ENCODE results near the gene HCFC1R1.

Gene HCFC1R1

DNA sequence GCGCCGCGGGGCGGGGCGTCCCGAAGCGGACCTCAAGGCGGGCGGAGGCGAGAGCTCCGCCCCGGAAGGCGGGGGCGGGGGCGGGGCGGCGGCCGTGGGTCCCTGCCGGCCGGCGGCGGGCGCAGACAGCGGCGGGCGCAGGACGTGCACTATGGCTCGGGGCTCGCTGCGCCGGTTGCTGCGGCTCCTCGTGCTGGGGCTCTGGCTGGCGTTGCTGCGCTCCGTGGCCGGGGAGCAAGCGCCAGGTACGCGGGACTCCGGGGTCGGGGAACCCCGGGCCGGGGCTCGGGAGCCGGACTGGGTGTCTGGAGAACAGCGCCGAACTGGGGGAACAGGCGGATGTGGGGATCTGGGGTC lies 3.5 kb downstream of the HCFC1R1 start, which contains the start of gene TNFRSF12A:
TSS of gene TNFRSF12A (plus strand) at position 122 of the 357 bp plus-strand sequence. CDS start at position 152, 30 bp downstream.
- peak in 1 of 2 donors; percentile 55 for DNase-seq (ENCODE audit: low read depth in 2 of 2)

DNA sequence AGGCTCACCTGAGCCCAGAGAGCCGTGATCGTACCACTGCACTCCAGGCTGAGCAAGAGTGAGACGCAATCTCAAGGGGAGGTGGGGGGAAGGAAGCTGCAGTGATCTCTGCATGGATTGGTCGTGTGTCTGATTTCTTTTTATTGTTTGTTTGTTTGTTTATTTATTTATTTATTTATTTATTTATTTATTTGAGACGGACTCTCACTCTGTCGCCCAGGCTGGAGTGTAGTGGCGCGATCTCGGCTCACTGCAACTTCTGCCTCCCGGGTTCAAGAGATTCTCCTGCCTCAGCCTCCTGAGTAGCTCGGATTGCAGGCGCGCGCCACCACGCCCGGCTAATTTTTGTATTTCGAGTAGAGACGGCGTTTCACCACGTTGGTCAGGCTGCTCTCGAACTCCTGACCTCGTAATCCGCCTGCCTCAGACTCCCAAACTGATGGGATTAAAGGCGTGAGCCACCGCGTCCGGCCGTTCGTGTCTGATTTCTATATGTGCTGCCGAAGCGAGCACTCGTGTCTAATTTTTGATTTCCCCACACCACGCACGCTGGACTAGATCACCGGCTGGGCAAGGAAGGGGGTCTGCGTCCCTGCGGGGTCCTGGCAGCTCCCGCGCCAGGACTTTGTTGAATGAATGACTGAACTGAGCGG lies 4.0 kb downstream of the HCFC1R1 start:
- no peak for DNase-seq (ENCODE audit: low read depth in 2 of 2)

DNA sequence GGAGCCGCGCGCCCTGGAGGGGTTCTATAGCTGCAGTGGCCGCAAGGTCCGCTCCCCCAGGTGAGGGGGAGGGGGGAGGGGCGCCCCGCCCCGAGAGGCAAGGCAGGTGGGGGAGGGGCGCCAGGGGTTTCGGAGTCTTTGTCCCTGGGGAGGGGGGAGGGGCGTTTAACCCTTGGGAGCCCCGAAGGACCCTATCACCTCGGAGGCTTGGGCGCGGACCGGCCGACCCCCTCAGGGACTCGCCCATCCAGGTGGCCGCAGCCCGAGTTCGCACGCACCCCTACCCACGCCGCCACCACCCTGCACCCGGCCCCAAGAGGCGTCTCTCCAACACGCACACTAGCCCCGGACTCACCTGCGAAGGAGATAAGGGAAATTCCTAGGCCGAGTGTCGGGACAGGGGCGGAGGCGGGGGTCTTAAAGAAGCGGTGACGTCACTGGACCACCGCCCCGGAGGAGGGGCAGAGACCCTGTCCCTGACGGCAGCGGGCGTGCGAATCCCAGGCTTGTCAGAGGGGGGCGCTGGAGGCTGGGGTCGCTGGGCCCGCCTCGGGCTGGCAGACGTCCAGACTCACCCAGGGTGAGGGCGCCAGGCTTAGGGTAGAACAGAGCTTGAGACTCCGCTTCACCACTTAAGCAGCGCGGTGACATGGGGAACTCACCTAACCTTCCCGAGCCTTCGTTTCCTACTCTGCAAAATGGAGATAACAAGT lies 5.8 kb downstream of the HCFC1R1 start, which contains the start of gene CLDN6:
TSS of gene CLDN6 (minus strand) at position 390 of the 713 bp plus-strand sequence. CDS start 2,162 bp downstream, outside the sequence.
- DNase-seq (ENCODE audit: low read depth in 2 of 2), result peak in 1 of 2 donors; percentile 50

DNA sequence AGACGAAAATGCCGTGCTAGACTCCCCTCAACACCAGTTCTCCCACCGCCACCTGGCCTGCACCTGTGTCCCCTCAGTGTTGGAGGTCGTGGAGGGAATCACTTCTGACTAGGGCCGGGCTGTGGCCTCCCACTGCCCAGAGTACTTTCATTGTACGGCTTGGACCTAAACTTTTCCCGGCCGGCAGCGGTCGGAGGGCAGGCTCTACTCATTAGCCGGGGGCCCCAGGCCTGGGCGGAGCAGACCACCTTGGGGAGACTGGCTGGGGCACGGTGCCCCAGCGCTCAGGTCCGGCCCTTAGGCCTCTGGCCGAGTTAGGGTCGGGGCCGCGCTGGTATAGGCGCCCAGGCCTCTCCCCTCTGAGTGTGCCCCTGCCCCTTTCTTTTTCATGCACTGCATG lies 6.4 kb downstream of the HCFC1R1 start:
- DNase-seq (ENCODE audit: low read depth in 2 of 2), result no peak

DNA sequence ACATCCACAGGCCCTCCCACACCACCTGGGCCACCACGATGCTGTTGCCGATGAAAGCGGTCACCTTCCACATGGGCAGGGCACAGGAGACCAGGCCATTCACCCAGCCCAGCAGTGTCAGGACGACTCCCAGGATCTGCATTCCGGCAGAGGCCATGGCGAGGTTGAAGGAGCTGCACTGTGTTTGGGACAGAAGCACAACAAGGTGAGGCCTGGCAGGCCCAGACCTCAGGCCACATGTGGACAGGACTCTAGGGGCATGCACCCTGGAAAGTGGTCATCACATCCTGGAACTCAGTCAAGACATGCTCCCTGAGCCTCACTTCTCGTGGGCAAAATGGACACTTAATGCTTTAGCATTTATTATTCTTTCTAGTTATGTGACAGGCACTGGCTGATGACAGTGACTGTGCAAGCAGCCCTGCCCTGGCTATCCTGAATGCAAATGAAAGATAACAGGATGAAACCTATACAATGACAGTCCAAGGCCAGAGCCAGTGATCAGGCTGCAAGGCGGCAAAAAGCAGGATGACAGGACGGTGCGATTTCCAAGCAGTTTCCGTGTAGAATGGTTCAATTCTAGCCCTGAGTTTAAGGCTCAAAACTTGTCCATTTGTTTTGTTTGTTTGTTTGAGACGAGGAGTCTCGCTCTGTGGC lies 7.7 kb downstream of the HCFC1R1 start:
- DNase-seq (ENCODE audit: low read depth in 2 of 2), result no peak

DNA sequence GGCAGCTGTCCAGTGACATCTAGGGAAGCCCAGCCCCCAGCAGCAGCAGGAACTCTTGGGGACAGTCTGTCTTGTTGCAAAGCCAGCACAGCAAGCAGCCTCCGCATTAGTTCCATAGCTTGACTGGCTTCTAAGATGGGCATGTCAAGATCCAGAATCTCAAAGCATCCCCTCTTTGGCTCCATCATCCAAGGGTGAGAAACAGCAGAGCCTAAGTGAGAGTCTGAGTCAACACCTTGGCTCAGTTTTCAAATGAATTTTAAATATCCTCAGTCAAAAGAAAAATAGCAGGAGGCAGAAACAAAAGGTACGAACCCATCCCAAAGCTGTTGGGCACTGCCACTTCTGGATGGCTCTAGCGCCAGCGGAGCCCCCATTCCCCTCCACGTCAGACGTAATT lies 8.8 kb downstream of the HCFC1R1 start:
- no peak for DNase-seq (ENCODE audit: low read depth in 2 of 2)

DNA sequence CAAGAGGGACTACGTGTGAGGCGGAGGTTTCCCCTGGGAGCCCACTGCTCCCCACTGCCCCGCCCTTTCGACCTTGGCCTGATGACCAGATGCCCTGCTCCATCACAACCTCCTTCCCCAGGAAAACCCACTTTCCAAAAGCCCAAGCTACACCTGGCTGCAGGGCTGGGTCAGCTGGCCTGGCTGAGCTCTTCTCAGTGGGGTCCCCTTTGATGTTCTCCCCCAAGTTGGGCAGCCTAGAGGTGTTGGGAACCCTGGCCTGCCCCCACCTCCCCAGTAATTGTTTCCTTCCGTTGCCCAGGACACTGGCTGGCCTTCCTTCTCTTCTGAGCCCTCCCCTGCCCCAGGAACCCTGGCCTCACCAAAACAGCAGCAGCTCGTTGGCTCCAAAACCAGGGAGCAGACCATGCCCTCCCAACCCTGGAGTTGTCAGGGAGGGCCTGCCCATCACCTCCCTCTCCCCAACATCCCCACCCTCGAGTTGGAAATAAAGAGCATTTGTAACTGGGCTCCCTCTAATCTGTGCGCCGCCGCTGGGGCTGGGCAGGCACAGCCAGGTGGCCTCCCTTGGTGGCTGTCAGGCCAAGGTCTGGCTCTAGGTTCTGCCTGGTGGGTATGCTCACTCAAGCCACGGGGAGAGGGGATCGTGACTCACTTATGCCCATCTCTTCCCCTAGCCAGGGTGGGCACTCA lies 9.6 kb downstream of the HCFC1R1 start:
- DNase-seq (ENCODE audit: low read depth in 2 of 2), result no peak

DNA sequence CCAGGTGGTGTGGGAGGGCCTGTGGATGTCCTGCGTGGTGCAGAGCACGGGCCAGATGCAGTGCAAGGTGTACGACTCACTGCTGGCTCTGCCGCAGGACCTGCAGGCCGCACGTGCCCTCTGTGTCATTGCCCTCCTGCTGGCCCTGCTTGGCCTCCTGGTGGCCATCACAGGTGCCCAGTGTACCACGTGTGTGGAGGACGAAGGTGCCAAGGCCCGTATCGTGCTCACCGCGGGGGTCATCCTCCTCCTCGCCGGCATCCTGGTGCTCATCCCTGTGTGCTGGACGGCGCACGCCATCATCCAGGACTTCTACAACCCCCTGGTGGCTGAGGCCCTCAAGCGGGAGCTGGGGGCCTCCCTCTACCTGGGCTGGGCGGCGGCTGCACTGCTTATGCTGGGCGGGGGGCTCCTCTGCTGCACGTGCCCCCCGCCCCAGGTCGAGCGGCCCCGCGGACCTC lies 10.2 kb downstream of the HCFC1R1 start:
- no peak for DNase-seq (ENCODE audit: low read depth in 2 of 2)

DNA sequence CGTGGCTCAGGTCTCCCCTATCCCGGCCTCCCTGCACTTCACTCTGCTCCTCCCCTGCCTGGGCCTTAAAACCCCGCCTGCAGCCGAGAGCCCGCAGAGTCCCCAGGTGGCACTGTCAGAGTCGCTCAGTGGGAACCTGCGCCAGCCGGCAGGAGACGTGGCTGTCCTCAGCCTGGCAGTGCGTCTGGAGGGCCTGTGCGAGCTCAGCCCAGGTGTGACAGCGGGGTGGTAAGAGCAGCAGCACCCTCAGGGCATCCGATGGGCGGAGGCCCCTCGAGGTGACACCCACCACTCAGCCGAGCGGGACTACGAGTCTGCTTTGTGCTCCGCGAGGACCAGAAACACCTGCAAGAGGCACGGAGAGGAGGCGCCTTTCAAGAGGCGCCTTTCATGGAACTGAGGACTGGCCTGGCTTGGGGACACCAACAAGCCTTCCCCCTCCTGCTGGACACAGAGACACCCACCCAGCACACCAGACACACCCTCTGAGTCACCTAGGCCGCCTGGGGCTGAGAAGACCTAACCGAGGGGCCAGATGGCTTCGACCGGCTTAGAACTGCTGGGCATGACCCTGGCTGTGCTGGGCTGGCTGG lies 10.8 kb downstream of the HCFC1R1 start, which contains the start of gene CLDN9:
TSS of gene CLDN9 (plus strand) at position 96 of the 593 bp plus-strand sequence. CDS start at position 536, 440 bp downstream.
- DNase-seq (ENCODE audit: low read depth in 2 of 2), result no peak

DNA sequence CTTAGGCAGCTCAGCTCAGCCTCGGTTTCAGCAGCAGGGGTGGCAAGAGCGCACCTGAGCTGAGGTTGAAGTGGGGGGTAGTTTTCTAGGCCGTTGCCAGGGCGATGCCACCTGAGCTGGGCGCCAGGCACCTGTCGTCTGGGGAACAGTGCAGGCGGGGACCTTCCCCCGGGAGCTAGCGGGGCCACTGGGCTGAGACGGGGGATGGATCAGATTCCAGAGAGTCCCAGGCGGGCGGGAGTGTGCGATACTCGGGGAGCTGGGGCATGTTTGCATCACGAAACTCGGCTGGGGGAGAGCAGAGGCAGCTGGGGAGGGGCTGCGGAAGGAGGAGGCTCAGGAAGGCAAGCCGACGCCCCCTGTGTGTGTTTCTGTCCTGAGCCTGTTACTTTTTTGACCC lies 11.5 kb downstream of the HCFC1R1 start:
- DNase-seq (ENCODE audit: low read depth in 2 of 2), result no peak

DNA sequence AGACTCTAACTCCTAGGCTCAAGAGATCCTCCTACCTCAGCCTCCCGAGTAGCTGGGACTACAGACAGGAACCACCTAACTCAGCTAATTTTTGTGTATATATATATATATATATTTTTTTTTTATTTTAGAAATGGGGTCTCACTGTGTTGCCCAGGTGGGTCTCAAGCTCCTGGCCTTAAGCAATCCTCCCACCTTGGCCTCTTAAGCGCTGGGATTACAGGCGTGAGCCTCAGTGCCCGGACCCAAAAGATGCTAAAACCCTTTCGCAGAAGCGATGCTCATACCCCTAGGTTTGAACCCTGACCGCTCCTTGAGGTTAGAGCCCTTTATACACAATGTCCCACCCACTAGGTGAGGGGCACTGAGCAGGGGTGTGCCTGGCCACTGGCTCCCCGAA lies 13.2 kb downstream of the HCFC1R1 start:
- no peak for DNase-seq (ENCODE audit: low read depth in 2 of 2)

DNA sequence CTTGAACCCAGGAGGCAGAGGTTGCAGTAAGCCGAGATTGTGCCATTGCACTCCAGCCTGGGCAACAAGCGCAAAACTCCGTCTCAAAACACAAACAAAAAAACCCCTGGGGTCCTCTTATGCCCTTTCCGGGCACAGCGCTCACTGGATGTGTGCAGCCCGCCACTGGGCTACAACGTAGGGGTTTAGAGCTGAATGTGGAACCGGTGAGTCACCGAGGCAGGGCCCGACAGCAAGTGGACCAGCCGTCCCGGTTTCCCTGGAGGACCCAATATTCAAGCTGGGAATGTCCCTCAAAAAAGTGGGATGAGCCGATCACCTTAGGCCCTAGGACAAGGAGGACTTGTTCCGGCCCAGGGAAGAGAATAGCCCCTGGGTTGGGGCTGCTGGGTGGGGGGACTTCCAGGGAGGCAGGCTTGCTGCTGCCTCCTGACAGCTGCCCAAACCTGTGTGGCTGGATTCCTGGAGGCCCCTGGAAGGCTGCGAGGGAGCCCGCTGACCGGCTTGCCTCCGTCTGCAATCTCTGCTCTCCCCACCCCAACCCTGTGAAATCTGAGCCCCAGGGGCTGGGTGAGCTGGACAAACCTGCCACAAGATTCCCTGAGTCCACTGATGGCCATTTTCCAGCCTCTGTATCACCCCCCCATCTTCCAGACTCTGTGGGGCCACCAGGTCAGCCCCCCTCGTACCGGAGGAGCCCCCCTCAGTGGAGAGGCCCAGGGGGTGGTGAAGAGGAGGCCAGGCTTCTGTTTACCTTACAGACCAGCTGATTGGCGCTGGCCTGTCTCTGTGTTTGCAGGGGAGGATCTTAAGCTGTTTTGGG lies 14.0 kb downstream of the HCFC1R1 start:
- no peak for DNase-seq (ENCODE audit: low read depth in 2 of 2)

DNA sequence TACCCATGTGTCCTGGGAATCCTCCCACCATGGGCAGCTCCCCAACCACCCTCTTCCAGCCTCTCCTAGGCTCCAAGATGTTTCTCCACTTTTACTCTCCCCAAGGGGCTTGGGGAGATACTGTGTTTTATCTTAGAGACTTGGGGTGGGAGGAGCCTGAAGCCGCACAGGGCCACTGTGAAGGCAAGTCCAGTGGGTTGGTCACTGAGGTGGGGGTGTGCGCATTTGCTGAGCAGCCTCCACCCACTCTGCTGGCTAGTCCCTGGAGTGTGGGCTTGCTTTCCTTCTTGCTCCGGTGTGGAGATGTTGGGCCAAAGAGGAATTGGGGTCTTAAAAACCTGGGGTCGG lies 15.1 kb downstream of the HCFC1R1 start:
- DNase-seq (ENCODE audit: low read depth in 2 of 2), result no peak

DNA sequence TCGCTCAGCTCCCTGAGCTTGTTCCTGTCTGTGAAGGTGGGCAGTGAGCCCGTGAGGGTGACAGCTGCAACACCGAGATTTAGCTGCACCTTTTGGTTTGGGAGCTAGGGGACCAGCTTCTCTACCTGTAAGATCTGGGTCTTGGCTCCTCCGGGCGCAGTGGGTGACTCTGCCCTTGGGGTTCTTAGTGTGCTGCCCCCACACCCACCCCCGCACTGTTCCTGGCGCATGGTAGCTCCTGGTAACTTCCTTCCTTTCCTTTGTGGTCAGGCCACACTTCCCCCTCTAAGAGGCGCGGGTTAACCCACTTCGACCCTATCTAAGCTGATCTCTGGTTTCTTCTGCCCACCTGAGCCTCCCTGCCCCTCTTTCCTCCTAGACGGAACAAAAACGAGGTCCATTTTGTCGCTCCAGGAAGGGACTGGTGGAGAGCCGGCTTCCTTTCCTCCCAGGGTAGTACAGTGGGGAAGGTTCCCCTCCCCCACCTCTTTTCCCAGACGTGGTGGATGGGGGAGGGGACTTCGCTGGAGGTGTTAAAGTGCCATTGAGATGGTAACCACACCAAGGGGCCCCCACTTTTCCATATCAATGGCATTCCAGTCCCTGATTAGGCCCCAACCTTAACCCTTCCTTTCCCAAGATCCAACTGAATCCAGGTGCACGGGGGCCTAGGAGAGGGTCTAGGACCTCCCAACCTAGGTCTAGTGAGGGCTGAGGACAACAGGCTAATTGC lies 15.6 kb downstream of the HCFC1R1 start:
- no peak for DNase-seq (ENCODE audit: low read depth in 2 of 2)

DNA sequence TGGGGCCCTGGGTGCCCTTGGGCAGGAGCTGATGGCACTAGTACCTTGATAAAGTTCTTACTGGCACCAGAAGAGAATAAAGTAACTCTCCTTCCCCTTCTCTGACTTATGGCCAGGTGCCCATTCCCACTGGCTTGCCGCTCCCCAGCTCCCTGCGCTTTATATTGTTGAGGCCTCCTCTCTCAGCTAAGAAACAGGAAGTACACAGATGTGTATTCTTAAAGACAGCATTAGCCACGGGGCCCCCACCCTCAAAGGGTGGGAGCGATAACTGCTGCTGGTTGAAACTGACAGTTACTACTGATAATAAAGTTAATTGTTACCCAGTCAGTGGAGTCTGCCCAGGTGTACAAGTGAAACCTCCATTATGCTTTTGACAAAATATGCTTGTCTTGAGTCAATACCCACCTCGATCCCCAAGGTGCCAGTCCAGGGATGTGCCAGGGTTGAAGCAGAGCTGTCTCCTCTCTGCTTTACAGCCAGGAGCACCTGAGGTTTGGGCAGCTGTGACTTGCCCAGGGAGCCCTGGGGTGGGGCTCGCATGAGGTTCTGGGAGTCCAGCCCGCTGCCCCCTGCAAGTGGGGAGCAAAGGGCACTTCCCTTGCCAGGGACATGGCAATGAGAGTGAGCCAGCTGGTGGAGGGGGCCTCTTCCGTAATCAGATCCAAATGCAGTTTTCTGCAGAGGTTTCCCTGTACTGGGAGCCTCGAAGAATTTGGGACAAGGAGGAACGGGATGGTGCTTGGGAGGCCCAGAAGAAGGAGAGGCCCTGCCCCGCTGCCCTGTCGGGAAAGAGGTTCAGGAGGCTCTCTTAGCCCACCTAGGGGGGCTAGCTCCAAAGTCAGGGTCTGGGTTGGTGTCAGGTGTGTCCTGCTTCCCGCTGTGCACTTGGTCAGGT lies 16.4 kb downstream of the HCFC1R1 start:
- no peak for DNase-seq (ENCODE audit: low read depth in 2 of 2)

DNA sequence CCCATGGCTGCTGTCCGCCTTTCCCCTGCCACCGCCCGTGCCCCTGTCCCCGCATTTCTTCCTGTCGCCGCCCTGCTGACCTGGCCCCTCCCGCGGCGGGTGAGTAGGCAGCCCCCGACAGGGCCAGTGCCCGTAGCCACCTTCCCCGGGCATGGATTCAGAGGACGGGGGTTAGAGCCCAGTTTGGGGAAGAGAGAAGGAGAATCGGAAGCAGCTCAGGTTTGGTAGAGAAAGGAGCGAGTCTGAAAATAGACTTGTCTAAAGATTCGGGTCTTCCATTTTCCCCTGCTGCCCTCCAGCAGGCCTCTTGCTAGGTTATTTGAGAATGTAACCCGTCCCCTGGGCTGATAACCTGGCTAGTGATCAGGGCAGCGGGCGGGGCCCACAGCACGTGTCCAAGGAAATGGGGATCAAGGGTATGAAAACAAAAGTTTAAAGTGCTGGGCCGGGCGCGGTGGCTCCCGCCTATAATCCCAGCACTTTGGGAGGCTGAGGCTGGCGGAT lies 18.9 kb downstream of the HCFC1R1 start:
- DNase-seq (ENCODE audit: low read depth in 2 of 2), result no peak

DNA sequence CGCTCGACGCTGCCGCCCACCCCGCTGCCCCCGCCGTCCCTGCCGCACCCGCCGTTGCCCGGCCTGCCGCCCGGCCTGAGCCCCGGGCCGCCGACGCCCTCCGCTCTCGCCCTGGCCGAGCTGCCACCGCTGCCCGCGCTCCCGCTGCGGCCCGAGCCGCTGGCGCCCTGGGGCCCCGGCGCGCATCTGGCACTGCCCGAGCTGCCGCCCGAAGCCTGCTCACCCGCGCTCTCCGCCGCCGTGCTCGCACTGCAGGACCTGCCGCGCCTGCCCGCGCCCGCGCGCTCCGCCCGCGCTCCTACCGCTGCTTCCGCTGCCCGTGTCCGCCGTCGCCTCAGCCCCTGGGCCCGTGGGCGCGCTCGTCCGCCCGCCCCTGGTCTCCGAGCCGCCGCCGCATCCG lies 19.4 kb downstream of the HCFC1R1 start:
- DNase-seq (ENCODE audit: low read depth in 2 of 2), result no peak

DNA sequence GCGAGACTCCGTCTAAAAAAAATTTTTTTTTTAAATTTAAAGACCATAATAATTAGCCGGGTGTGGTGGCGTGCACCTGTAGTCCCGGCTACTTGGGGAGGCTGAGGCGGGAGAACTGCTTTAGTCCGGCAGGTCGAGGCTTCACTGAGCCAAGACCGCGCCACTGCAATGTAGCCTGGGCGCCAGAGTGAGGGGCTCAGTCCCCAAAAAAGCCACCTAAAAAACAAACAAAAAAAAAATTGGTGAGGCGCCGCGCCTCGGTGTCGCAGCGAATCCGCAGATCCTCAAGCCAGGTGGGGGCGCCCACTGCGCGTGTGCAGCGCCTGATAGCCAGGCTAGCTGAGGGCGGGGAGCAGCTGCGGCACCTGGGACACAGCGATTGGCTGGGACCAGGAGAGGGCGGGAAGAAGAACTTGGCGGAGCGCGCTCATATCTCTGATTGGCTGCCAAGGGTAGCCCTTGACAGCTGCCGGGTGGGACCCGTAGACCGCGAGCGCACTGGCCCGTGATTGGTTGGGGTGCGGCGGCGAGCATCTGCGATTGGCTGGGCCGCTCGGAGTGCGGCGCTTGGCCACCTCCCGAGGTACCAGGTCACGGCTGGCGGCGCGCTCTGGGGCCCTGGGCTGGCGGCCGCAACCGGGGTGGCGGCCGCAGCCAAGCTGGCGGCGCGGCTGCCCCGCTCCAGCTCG lies 20.0 kb downstream of the HCFC1R1 start:
- peak; percentile 95 to 97 for DNase-seq (ENCODE audit: low read depth in 2 of 2)
